Mesenchymal stem cell (in vitro differentiated cells and primary cell): Measurements from ENCODE around the gene UPK3A.

Experiments
- DNase-seq: peaks from one replicate; pipeline ENCODE4 v3.0.0-alpha.2; 2013
- H2AFZ ChIP-seq: one replicate; pipeline ENCODE4 v1.6.1; 2013; ENCODE audit warnings: low read depth, mild to moderate bottlenecking, control low read depth, inconsistent platforms, low read length, moderate library complexity
- H2AK5ac ChIP-seq: 2 replicates; pipeline ENCODE4 v1.6.1; 2013; ENCODE audit warnings: low read length, moderate library complexity, mild to moderate bottlenecking, inconsistent platforms; ENCODE audit not compliant: severe bottlenecking
- H2BK120ac ChIP-seq: one replicate; pipeline ENCODE4 v1.6.1; 2013; ENCODE audit warnings: low read depth, mild to moderate bottlenecking, inconsistent platforms, low read length, moderate library complexity
- H2BK12ac ChIP-seq, 2 experiments: one replicate each; pipeline ENCODE4 v1.6.1; 2013; ENCODE audit warnings: inconsistent platforms in 2 of 2, low read length in 2 of 2, mild to moderate bottlenecking in 2 of 2, moderate library complexity in 2 of 2, control low read depth in 1 of 2
- H2BK15ac ChIP-seq: one replicate; pipeline ENCODE4 v1.6.1; 2013; ENCODE audit warnings: mild to moderate bottlenecking, low read depth, inconsistent platforms; ENCODE audit not compliant: poor library complexity, severe bottlenecking
- H2BK5ac ChIP-seq: 2 replicates; pipeline ENCODE4 v1.6.1; 2013; ENCODE audit warnings: low read depth, mild to moderate bottlenecking, low read length, control low read depth, inconsistent platforms; ENCODE audit not compliant: poor library complexity, severe bottlenecking
- H3K14ac ChIP-seq, 2 experiments: one replicate each; pipeline ENCODE4 v1.6.1; 2013; ENCODE audit warnings: inconsistent platforms in 2 of 2, low read length in 2 of 2, control low read depth in 1 of 2, mild to moderate bottlenecking in 1 of 2, moderate library complexity in 1 of 2
- H3K18ac ChIP-seq, 2 experiments: one replicate each; pipeline ENCODE4 v1.6.1; 2013; ENCODE audit warnings: inconsistent platforms in 2 of 2, low read length in 2 of 2, control low read depth in 1 of 2, low read depth in 1 of 2, mild to moderate bottlenecking in 1 of 2
- H3K23ac ChIP-seq, 2 experiments: one replicate each; pipeline ENCODE4 v1.6.1; 2013; ENCODE audit warnings: inconsistent platforms in 2 of 2, low read length in 2 of 2, mild to moderate bottlenecking in 2 of 2, moderate library complexity in 2 of 2, control low read depth in 1 of 2
- H3K27ac ChIP-seq: 2 replicates; pipeline ENCODE4 v1.5.1; 2013; ENCODE audit warnings: mild to moderate bottlenecking, moderate library complexity, low read length, control low read depth, inconsistent platforms; ENCODE audit not compliant: poor library complexity, severe bottlenecking
- H3K27me3 ChIP-seq, 2 experiments: 2 replicates each; pipeline versions ENCODE4 v1.6.1 to v1.7.0; 2013; ENCODE audit warnings: low read length in 2 of 2, mild to moderate bottlenecking in 2 of 2, moderate library complexity in 2 of 2, control low read depth in 1 of 2, inconsistent platforms in 1 of 2; ENCODE audit not compliant: control insufficient read depth in 1 of 2, insufficient read depth in 1 of 2
- H3K36me3 ChIP-seq, 2 experiments: 2 replicates each; pipeline versions ENCODE4 v1.6.1 to v1.7.0; 2013; ENCODE audit warnings: low read length in 2 of 2, control low read depth in 1 of 2, inconsistent platforms in 1 of 2, low read depth in 1 of 2, mild to moderate bottlenecking in 1 of 2; ENCODE audit not compliant: insufficient read depth in 2 of 2, control insufficient read depth in 1 of 2
- H3K4ac ChIP-seq, 2 experiments: one replicate each; pipeline ENCODE4 v1.6.1; 2013; ENCODE audit warnings: inconsistent platforms in 2 of 2, low read length in 2 of 2, mild to moderate bottlenecking in 2 of 2, moderate library complexity in 2 of 2, control low read depth in 1 of 2, low read depth in 1 of 2
- H3K4me1 ChIP-seq: 2 replicates; pipeline ENCODE4 v1.6.1; 2013; ENCODE audit warnings: low read depth, low read length, control low read depth; ENCODE audit not compliant: control insufficient read depth, insufficient read depth
- H3K4me2 ChIP-seq: 2 replicates; pipeline ENCODE4 v1.6.1; 2013; ENCODE audit warnings: low read length, mild to moderate bottlenecking, inconsistent platforms; ENCODE audit not compliant: poor library complexity, severe bottlenecking
- H3K4me3 ChIP-seq, 2 experiments: 2 replicates each; pipeline versions ENCODE4 v1.5.1 to v1.7.0; 2013; ENCODE audit warnings: low read length in 2 of 2, mild to moderate bottlenecking in 2 of 2, control low read depth in 1 of 2, low read depth in 1 of 2; ENCODE audit not compliant: insufficient read depth in 1 of 2
- H3K79me1 ChIP-seq: replicated peaks from 2 replicates; pipeline ENCODE4 v1.6.1; 2013; ENCODE audit warnings: mild to moderate bottlenecking, control low read depth, low read length, inconsistent platforms; ENCODE audit not compliant: poor library complexity, severe bottlenecking
- H3K9ac ChIP-seq: 2 replicates; pipeline ENCODE4 v1.7.0; 2013; ENCODE audit warnings: mild to moderate bottlenecking, low read length, moderate library complexity
- H3K9me3 ChIP-seq: 2 replicates; pipeline ENCODE4 v1.7.0; 2013; ENCODE audit warnings: mild to moderate bottlenecking, low read length; ENCODE audit not compliant: control insufficient read depth
- H4K8ac ChIP-seq: one replicate; pipeline ENCODE4 v1.6.1; 2013; ENCODE audit warnings: inconsistent platforms, mild to moderate bottlenecking, low read length, moderate library complexity
- H4K91ac ChIP-seq: one replicate; pipeline ENCODE4 v1.6.1; 2013; ENCODE audit warnings: mild to moderate bottlenecking, low read length, inconsistent platforms
- WGBS: methylation state at CpG from one replicate; pipeline ENCODE4 v1.1.7; 2013; ENCODE audit warnings: mixed read lengths; 5-methylcytosine and 5-hydroxymethylcytosine counted together

UPK3A gene

GRCh38 chr22:45262931-45263462, 21.8 kb upstream of the UPK3A start:
- Histone ChIP-seq H2AFZ (no peak overlapping the region), H3K14ac (no peak overlapping the region), H3K18ac (peak overlapping the region; percentile 1 to 62), H2BK15ac (peak overlapping the region; percentile 52), H3K27me3 (peaks cover 0 to 7% of the 10 kb centered on the region in 2 experiments), H3K79me1 (no peaks in the 10 kb centered on the region), H3K23ac (no peak overlapping the region), H3K4ac (peak overlapping the region in 1 of 2 experiments; percentile 81), H2AK5ac (peak overlapping the region; percentile 37), H2BK12ac (peak overlapping the region; percentile 39 to 60), H3K4me1 (peaks cover 12% of the 10 kb centered on the region), H4K91ac (peak overlapping the region; percentile 83), H2BK120ac (peak overlapping the region; percentile 5), H3K27ac (no peak overlapping the region), H4K8ac (peak overlapping the region; percentile 60), H3K9ac (peak overlapping the region; percentile 66), H3K9me3 (no peaks in the 10 kb centered on the region), H2BK5ac (no peak overlapping the region), H3K36me3 (peaks cover 0 to 6% of the 10 kb centered on the region in 2 experiments), H3K4me3 (peak overlapping the region in 1 of 2 experiments; percentile 33), H3K4me2 (no peak overlapping the region)
- 79% methylated on average over 14 of the region's 14 CpGs for WGBS
- no peak for DNase-seq

GRCh38 chr22:45263463-45264269, 21.1 kb upstream of the UPK3A start:
- H2BK15ac ChIP-seq: peak overlapping the region; percentile 96
- 22% methylated on average over 17 of the region's 17 CpGs for WGBS
- peaks cover 0 to 7% of the 10 kb centered on the region in 2 experiments for H3K27me3 ChIP-seq
- H3K79me1 ChIP-seq: no peaks in the 10 kb centered on the region
- H2BK5ac ChIP-seq: no peak overlapping the region
- peak overlapping the region; percentile 37 for H2AK5ac ChIP-seq
- H2BK12ac ChIP-seq: peak overlapping the region; percentile 67 to 98
- H3K36me3 ChIP-seq: peaks cover 0 to 6% of the 10 kb centered on the region in 2 experiments
- H3K4me1 ChIP-seq: peaks cover 14% of the 10 kb centered on the region
- no peak overlapping the region for H3K14ac ChIP-seq
- peak overlapping the region in 1 of 2 experiments; percentile 66 for H3K4ac ChIP-seq
- H4K8ac ChIP-seq: peak overlapping the region; percentile 81
- peak overlapping the region; percentile 80 for H4K91ac ChIP-seq
- no peak overlapping the region for H3K23ac ChIP-seq
- no peak overlapping the region for H3K27ac ChIP-seq
- H3K18ac ChIP-seq: peak overlapping the region; percentile 69 to 77
- peak overlapping the region; percentile 5 for H2BK120ac ChIP-seq
- peak; percentile 91 for DNase-seq
- no peak overlapping the region for H3K4me3 ChIP-seq
- no peak overlapping the region for H3K4me2 ChIP-seq
- peak overlapping the region; percentile 66 for H3K9ac ChIP-seq
- H2AFZ ChIP-seq: peak overlapping the region; percentile 10
- H3K9me3 ChIP-seq: no peaks in the 10 kb centered on the region

- peaks cover 1% of the 10 kb centered on the region for H3K79me1 ChIP-seq
Observed at GRCh38 chr22:45265535-45265934, 19.2 kb upstream of the UPK3A start.

More at GRCh38 chr22:45265535-45265934, 19.2 kb upstream of the UPK3A start:
- DNase-seq: no peak
- Histone ChIP-seq H3K27ac (no peak overlapping the region), H3K18ac (no peak overlapping the region), H3K4me2 (no peak overlapping the region), H3K4me1 (peaks cover 28% of the 10 kb centered on the region), H3K4me3 (no peak overlapping the region), H2BK5ac (no peak overlapping the region), H3K36me3 (peaks cover 0 to 6% of the 10 kb centered on the region in 2 experiments), H2BK120ac (no peak overlapping the region), H3K23ac (no peak overlapping the region), H4K8ac (no peak overlapping the region), H2AK5ac (no peak overlapping the region), H3K9ac (no peak overlapping the region), H4K91ac (no peak overlapping the region), H3K4ac (no peak overlapping the region), H3K14ac (no peak overlapping the region), H2BK15ac (no peak overlapping the region), H3K9me3 (no peaks in the 10 kb centered on the region), H2BK12ac (no peak overlapping the region), H2AFZ (no peak overlapping the region), H3K27me3 (peaks cover 0 to 20% of the 10 kb centered on the region in 2 experiments)
- WGBS: 72% methylated on average over 6 of the region's 7 CpGs
